Vagina (tissue), 2 donors: Measurements from ENCODE around the gene SCN4B.

Experiments used
- CTCF ChIP-seq, 3 experiments: fragments of 450-650 bp in 2 of 3; fragments of 200-600 bp in 1 of 3; sonication (generic) in 1 of 3; IDR thresholded peaks; one replicate each; pipeline ENCODE4 v1.5.1; 2017 to 2019; ENCODE audit warnings: antibody characterized with exemption in 3 of 3, mild to moderate bottlenecking in 2 of 3, moderate library complexity in 2 of 3
- POLR2A ChIP-seq, 2 donors: fragments of 450-650 bp; IDR thresholded peaks; one replicate each; pipeline ENCODE4 v1.6.1; 2017; ENCODE audit warnings: antibody characterized with exemption in 2 of 2, mild to moderate bottlenecking in 2 of 2, moderate library complexity in 2 of 2
- POLR2AphosphoS5 ChIP-seq, 2 donors: sonication (generic); formaldehyde crosslinking; IDR thresholded peaks; one replicate each; pipeline ENCODE4 v1.9.0; 2017; ENCODE audit warnings: antibody characterized with exemption in 2 of 2, mild to moderate bottlenecking in 2 of 2, low read depth in 1 of 2; ENCODE audit not compliant: insufficient read depth in 1 of 2

- no peak for TF ChIP-seq POLR2A (IDR thresholded peaks at IDR 0.05)
- no peak for TF ChIP-seq CTCF (IDR thresholded peaks at IDR 0.05)
- no peak for TF ChIP-seq POLR2AphosphoS5 (IDR thresholded peaks at IDR 0.05; ENCODE audit: insufficient read depth in 1 of 2, low read depth in 1 of 2)
These were observed 12.3 kb upstream of the SCN4B start for GRCh38 chr11:118164885-118165284.
